HCT116 (cell line): Measurements from ENCODE around the gene AP5M1. TPM values are rescaled to one million over a fixed set of nuclear protein-coding genes. Genes with fewer than 3 reads are reported as not detected.

Experiments used
- ATAC-seq: fragments of 200-7000 bp; cut with Tn5 transposase; 2 replicates; pipeline ENCODE4 v1.9.1; 2020; ENCODE audit warnings: mild to moderate bottlenecking, moderate library complexity
- BruUV-seq: library from RNA; stranded (reverse); fragments of 400-500 nt; replicated peaks from 2 replicates; lab custom pipeline; 2021; lab: Mats Ljungman, UMichigan
- CTCF ChIA-PET: fragments of 300-600 bp; sonication (Branson Sonifier 250); formaldehyde crosslinking; loops from one replicate; lab custom pipeline; 2021; ENCODE audit warnings: antibody characterized with exemption; lab: Charles Lee
- POLR2A ChIA-PET: fragments of 300-600, 350-600 bp; sonication (Branson Sonifier 250); formaldehyde crosslinking; loops from one replicate; lab custom pipeline; 2021; ENCODE audit warnings: antibody characterized with exemption; lab: Charles Lee
- RAD21 ChIA-PET, 2 experiments: fragments of 300-600 bp; sonication (Branson Sonifier 250); formaldehyde crosslinking; loops; one replicate each; lab custom pipeline; 2023; ENCODE audit warnings: low total read pairs in 2 of 2; ENCODE audit not compliant: uncharacterized antibody in 2 of 2, unreplicated experiment in 2 of 2, low non-redundant PET in 1 of 2; lab: Charles Lee
- DNase-seq: peaks from one replicate; pipeline ENCODE4 v3.0.0-alpha.2; 2010; ENCODE audit warnings: low read depth, low spot score
- H2AFZ ChIP-seq: fragments of 200-600 bp; shearing (Covaris generic), sonication (generic); 2 replicates; pipeline ENCODE4 v1.6.1; 2017; ENCODE audit warnings: low read depth, mixed run types, mixed read lengths, antibody characterized with exemption, low read length; ENCODE audit not compliant: poor library complexity, severe bottlenecking
- H3K27ac ChIP-seq: 2 replicates; pipeline ENCODE4 v1.5.1; 2012; ENCODE audit warnings: low read depth, low read length
- H3K27me3 ChIP-seq: fragments of 200-600 bp; sonication (generic); 2 replicates; pipeline ENCODE4 v1.6.1; 2016; ENCODE audit warnings: mixed run types, low read length, mixed read lengths; ENCODE audit not compliant: insufficient read depth
- H3K36me3 ChIP-seq, 2 experiments: fragments of 200-500 bp in 1 of 2; fragments of 200-600 bp in 1 of 2; sonication (Bioruptor generic) in 1 of 2; sonication (generic) in 1 of 2; 2 replicates each; pipeline versions ENCODE4 v1.5.1 to v1.6.1; 2014 to 2016; ENCODE audit warnings: low read length in 2 of 2, inconsistent platforms in 1 of 2, mixed read lengths in 1 of 2, mixed run types in 1 of 2; ENCODE audit not compliant: insufficient read depth in 2 of 2, control insufficient read depth in 1 of 2
- H3K4me1 ChIP-seq, 2 experiments: fragments of 200-600 bp in 1 of 2; sonication (generic) in 1 of 2; 2 replicates each; pipeline versions ENCODE4 v1.5.1 to v1.6.1; 2012 to 2017; ENCODE audit warnings: low read length in 2 of 2, inconsistent platforms in 1 of 2, mild to moderate bottlenecking in 1 of 2, mixed read lengths in 1 of 2, mixed run types in 1 of 2, moderate library complexity in 1 of 2; ENCODE audit not compliant: insufficient read depth in 2 of 2, control insufficient read depth in 1 of 2
- H3K4me2 ChIP-seq: fragments of 200-600 bp; sonication (generic); 2 replicates; pipeline ENCODE4 v1.6.1; 2017; ENCODE audit warnings: mixed run types, low read length, mixed read lengths
- H3K4me3 ChIP-seq, 2 experiments: fragments of 200-600 bp in 1 of 2; sonication (generic) in 1 of 2; replicated peaks in 1 of 2; 2 replicates each; pipeline ENCODE4 v1.5.1; 2011 to 2016; ENCODE audit warnings: low read length in 2 of 2, control low read depth in 1 of 2, low read depth in 1 of 2, mild to moderate bottlenecking in 1 of 2, mixed read lengths in 1 of 2, mixed run types in 1 of 2
- H3K79me2 ChIP-seq: fragments of 200-600 bp; sonication (generic); 2 replicates; pipeline ENCODE4 v1.6.1; 2017; ENCODE audit warnings: mild to moderate bottlenecking, mixed run types, low read length, moderate library complexity, mixed read lengths; ENCODE audit not compliant: insufficient read depth
- H3K9ac ChIP-seq: fragments of 200-600 bp; sonication (generic); 2 replicates; pipeline ENCODE4 v1.6.1; 2016; ENCODE audit warnings: low read length, mixed read lengths
- H3K9me2 ChIP-seq: fragments of 200-600 bp; sonication (generic), shearing (Covaris generic); 2 replicates; pipeline ENCODE4 v1.6.1; 2017; ENCODE audit warnings: mixed run types, mild to moderate bottlenecking, moderate library complexity; ENCODE audit not compliant: insufficient read depth
- H3K9me3 ChIP-seq, 2 experiments: fragments of 200-500 bp in 1 of 2; fragments of 200-600 bp in 1 of 2; sonication (Bioruptor generic) in 1 of 2; sonication (generic) in 1 of 2; 2 replicates each; pipeline ENCODE4 v1.6.1; 2014 to 2017; ENCODE audit warnings: low read length in 2 of 2, mixed read lengths in 2 of 2, inconsistent platforms in 1 of 2, low read depth in 1 of 2, mild to moderate bottlenecking in 1 of 2, mixed run types in 1 of 2, moderate library complexity in 1 of 2; ENCODE audit not compliant: control insufficient read depth in 1 of 2, insufficient read depth in 1 of 2
- H4K20me1 ChIP-seq: fragments of 200-600 bp; sonication (generic), shearing (Covaris generic); 2 replicates; pipeline ENCODE4 v1.6.1; 2017; ENCODE audit warnings: mixed run types, mild to moderate bottlenecking, moderate library complexity; ENCODE audit not compliant: insufficient read depth
- CTCF ChIP-seq, 3 experiments: fragments of 200-600 bp in 1 of 3; sonication (generic) in 1 of 3; IDR thresholded peaks in 2 of 3; conservative IDR thresholded peaks in 1 of 3; 2 replicates each; pipeline ENCODE4 v1.5.1; 2012 to 2017; ENCODE audit warnings: low read depth in 2 of 3, low read length in 2 of 3, antibody characterized with exemption in 1 of 3, borderline replicate concordance in 1 of 3, control low read depth in 1 of 3, mild to moderate bottlenecking in 1 of 3, mixed read lengths in 1 of 3, mixed run types in 1 of 3, moderate library complexity in 1 of 3; ENCODE audit not compliant: insufficient read depth in 1 of 3
- EGR1 ChIP-seq: IDR thresholded peaks from 2 replicates; pipeline ENCODE4 v1.6.1; 2012; ENCODE audit warnings: low read depth
- FOSL1 ChIP-seq: IDR thresholded peaks from 2 replicates; pipeline ENCODE4 v1.6.1; 2012; ENCODE audit warnings: low read depth
- JUND ChIP-seq: IDR thresholded peaks from 2 replicates; pipeline ENCODE4 v1.6.1; 2012
- POLR2AphosphoS5 ChIP-seq: IDR thresholded peaks from 2 replicates; pipeline ENCODE4 v1.6.1; 2011; ENCODE audit warnings: mild to moderate bottlenecking, low read depth, low read length, moderate library complexity
- REST ChIP-seq: IDR thresholded peaks from 2 replicates; pipeline ENCODE4 v1.6.1; 2012; ENCODE audit warnings: low read depth
- SP1 ChIP-seq: IDR thresholded peaks from 2 replicates; pipeline ENCODE4 v1.6.1; 2012; ENCODE audit warnings: low read depth
- SRF ChIP-seq: IDR thresholded peaks from 2 replicates; pipeline ENCODE4 v1.6.1; 2012; ENCODE audit warnings: low read depth
- ZBTB33 ChIP-seq: IDR thresholded peaks from 2 replicates; pipeline ENCODE4 v1.6.1; 2011; ENCODE audit warnings: mild to moderate bottlenecking, low read length, moderate library complexity; ENCODE audit not compliant: insufficient replicate concordance; ENCODE audit errors: extremely low read depth
- ZFX ChIP-seq: fragments of 450-650 bp; IDR thresholded peaks from 2 replicates; pipeline ENCODE4 v1.6.1; 2017
- ZNF274 ChIP-seq: fragments of 200-500 bp; sonication (Bioruptor generic); IDR thresholded peaks from 2 replicates; pipeline ENCODE4 v1.6.1; 2014; ENCODE audit warnings: mild to moderate bottlenecking, low read depth, low read length, inconsistent platforms
- intact Hi-C: fragments of 100-400 bp; cut with micrococcal nuclease; formaldehyde crosslinking; loops from 2 replicates; pipeline ENCODE4 v1.10.0; 2022
- total RNA-seq: library from RNA; stranded (reverse); gene quantifications from one replicate; pipeline ENCODE4 v1.2.1, GENCODE V29; 2021; ENCODE audit not compliant: unreplicated experiment

AP5M1 gene
- total RNA-seq, 1 experiment from 2014 or later: 25.3 TPM

- no peak overlapping the region for H3K4me3 ChIP-seq
- RAD21 ChIA-PET: no interaction called here
- no peak overlapping the region for H3K9ac ChIP-seq
- CTCF ChIA-PET: no interaction called here
- DNase-seq (no peak), ATAC-seq (no peak)
- H3K4me1 ChIP-seq: peaks cover 6 to 13% of the 10 kb centered on the region in 2 experiments; a peak in 3 of 4 replicates
- no peak overlapping the region for H3K4me2 ChIP-seq
- intact Hi-C loops: no loop called here
- TF ChIP-seq REST: no peak
- TF ChIP-seq ZNF274: no peak
- TF ChIP-seq SP1: no peak
- TF ChIP-seq SRF: no peak
- TF ChIP-seq POLR2AphosphoS5: no peak
- TF ChIP-seq CTCF (IDR thresholded peaks at IDR 0.05 in 2 of 3, conservative IDR thresholded peaks at IDR 0.05 in 1 of 3; ENCODE audit: borderline replicate concordance in 1 of 3, insufficient read depth in 1 of 3, low read depth in 2 of 3, low read length in 2 of 3): no peak
- TF ChIP-seq EGR1: no peak
- no peak for TF ChIP-seq ZBTB33
- no peak for TF ChIP-seq JUND
- TF ChIP-seq FOSL1: no peak
- no peak for TF ChIP-seq ZFX
- H3K9me3 ChIP-seq: no peaks in the 10 kb centered on the region
- no peaks in the 10 kb centered on the region for H4K20me1 ChIP-seq
- no peak overlapping the region for H3K27ac ChIP-seq
- H3K36me3 ChIP-seq: no peaks in the 10 kb centered on the region
- H3K9me2 ChIP-seq: no peaks in the 10 kb centered on the region
- POLR2A ChIA-PET: no interaction called here
- no peak overlapping the region for H2AFZ ChIP-seq
- no peaks in the 10 kb centered on the region for H3K27me3 ChIP-seq
- no peaks in the 10 kb centered on the region for H3K79me2 ChIP-seq
- no TSS peak for BruUV-seq
Measured at GRCh38 chr14:57345106-57345505, 76.3 kb downstream of the AP5M1 start.
